T1000 (cell line): Measurements from ENCODE around the gene MYO16.

Experiments
- DNase-seq: peaks from one replicate; lab custom pipeline; 2025; ENCODE audit warnings: mixed read lengths; lab: John Stamatoyannopoulos, UW

MYO16 gene

DNA sequence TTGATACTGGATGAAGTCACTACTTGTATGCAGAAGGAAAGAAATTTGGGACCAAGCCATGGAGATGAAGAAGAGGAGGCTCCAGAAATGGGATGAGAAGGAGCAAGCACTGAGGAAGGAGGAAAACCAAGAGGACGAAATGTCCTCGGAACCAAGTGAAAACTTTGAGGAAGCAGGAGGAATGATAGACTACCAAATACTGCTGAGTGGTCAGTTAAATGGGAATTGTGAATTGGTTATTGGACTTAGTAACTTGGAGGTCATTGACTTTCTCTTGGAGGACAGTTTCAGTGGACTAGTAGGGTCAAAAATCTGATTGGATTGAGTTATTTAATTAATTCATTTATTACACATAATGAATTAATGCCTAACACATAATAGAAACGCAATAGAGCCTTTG is 167.9 kb downstream of the MYO16 start:
- DNase-seq, result no peak

GRCh38 chr13:108807841-108808240 is 178.4 kb downstream of the MYO16 start:
- no peak for DNase-seq

- no peak for DNase-seq
These were observed 182.8 kb downstream of the MYO16 start for GRCh38 chr13:108812165-108812564.

DNA sequence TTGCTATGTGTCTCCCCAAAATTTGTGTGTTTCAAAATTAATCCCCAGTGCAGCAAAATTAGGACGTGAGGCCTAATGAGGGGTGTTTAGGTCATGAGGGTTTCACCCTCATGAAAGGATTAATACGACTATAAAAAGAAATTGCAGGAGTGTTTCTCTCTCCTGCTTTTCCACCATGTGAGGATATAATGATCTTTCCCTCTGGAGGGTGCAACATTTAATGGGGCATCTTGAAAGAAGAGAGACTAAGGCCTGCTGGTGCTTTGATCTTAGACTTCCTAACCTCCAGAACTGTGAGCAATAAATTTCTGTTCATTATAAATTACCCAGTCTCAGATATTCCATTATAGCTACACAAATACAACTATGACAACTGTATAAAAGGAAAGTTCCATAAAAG is 183.2 kb downstream of the MYO16 start:
- no peak for DNase-seq

GRCh38 chr13:108813587-108814170 is 184.3 kb downstream of the MYO16 start:
- no peak for DNase-seq

DNA sequence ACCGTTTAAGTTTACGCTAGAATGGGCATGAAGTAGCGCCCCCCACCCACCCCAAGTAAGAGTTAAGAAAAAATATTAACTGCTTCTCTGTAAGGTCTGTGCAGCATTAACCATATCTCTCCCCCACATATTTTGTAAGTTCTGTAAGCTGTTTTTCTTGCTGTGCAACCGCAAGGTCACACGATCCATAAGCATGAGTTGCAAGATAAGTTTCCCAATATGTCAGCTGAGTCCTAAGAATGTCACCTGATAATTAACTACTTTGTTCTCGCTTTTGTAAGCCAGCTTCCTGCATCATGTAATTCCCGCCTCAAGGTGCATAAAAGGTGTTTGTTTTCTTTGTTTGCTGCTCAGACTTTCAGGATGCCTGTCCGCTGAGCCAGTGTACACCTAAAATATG is 187.0 kb downstream of the MYO16 start:
- DNase-seq, result no peak

DNA sequence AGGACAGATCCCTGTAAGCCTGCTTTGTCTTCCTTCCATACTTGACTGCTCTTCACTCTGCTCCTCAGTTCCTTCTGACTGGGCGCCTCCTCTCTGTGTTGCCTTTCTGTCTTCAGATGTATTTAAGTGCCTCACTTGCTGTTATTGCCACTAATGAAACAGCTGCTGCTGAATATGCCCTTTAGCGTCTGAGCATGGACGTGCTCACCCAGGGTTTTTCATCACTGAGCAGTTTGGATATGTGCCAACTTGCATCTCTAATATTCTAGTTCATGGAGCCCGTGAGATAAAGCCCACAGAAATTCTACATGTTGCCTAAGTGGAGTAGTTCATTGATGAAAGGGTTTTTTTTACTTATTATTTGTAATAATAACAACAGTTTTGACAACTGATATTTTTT is 198.2 kb downstream of the MYO16 start:
- no peak for DNase-seq

- no peak for DNase-seq
These were observed 198.8 kb downstream of the MYO16 start for GRCh38 chr13:108828086-108828815.

GRCh38 chr13:108830916-108831315 is 201.5 kb downstream of the MYO16 start:
- no peak for DNase-seq

DNA sequence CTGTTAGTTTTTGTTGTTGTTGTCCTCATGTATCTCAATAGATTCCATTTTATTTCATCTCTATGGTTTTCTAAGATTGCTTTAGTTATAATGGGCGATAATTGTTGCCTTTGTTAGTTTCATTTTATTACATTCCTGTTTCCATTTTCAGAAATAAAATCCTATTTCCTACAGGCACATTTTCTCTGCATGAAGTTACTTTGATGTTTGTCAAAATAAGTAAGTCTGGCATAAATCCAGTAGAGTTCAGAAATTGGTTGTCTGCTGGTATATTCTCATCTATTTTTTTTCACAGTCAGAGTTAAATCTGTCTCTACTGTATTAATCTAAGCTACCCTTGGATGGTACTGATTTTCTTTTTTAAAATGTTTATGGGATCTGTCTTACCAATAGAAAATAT is 204.1 kb downstream of the MYO16 start:
- no peak for DNase-seq

DNA sequence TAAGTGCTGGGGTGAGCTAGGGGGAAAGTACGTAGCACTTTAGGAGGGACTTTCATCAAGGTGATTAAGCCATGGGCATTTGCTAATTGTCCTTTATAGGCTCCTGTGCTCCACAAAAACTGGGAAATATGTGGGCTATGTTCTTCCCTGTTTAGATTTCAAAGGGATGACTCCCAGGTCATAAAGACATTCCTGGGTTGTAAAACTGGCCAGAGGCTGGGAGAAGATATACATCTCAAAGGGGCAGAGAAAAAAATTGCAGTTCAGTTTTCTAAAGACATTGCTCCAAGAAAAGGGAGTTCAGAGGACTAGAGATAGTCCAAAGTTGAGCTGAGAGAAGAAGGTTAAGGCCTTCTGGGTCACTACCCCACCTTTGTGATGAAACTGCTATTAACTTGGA is 204.8 kb downstream of the MYO16 start:
- no peak for DNase-seq

DNA sequence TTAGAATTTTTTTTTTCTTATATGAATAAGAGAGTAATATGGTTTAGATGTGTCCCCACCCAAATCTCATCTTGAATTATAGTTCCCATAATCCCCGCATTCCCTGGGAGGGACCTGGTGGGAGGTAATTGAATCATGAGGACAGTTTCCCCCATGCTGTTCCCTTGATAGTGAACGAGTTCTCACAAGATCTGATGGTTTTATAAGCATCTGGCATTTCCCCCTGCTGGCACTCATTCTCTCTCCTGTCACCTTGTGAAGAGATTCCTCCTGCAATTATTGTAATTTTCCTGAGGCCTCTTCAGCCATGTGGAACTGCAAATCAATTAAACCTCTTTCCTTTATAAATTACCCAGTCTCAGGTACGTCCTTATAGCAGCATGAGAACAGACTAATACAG is 205.7 kb downstream of the MYO16 start:
- no peak for DNase-seq

DNA sequence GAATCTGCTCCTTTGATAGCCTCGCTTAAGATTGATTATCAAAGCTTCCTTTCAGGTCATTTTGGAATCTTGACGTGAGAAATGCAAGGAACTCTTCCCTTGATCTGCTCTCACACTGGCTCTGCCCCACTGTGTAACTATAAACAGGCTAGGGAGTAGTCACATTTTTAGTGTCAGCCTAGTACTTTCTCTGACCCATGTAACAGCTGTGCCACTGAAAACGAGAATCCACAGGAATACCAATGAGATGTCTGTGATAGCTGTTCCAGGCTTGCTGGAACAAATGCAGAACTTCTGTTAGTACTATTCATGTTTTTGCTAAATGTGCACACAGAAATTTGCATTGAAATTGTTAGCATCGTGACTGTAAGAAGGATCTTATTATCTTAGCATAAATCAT is 221.3 kb downstream of the MYO16 start:
- no peak for DNase-seq

- DNase-seq, result no peak
These were observed 222.2 kb downstream of the MYO16 start for GRCh38 chr13:108851660-108852059.

DNA sequence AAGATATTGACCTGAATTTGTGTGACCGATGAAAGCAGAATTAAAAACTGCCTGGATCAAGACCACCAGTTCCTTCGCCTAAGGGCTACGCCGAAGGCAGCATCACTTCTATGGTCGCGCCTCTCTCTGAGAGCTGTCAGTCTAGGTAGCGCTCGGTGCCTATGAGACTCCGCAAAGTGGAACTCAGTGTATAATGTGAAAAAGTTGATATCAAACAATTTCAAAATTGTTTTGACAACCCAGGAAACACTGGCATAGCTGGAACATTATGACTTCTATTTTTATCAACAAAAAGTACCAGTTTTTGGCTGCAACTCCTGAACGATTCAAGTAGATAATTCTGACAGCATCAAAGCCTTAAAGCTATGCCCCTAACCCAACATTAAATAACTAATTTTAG is 223.6 kb downstream of the MYO16 start:
- no peak for DNase-seq

- DNase-seq, result no peak
These were observed 226.5 kb downstream of the MYO16 start for GRCh38 chr13:108855737-108856387.

GRCh38 chr13:108858676-108859075 is 229.3 kb downstream of the MYO16 start:
- no peak for DNase-seq

- peak; percentile 0 for DNase-seq
These were observed 230.0 kb downstream of the MYO16 start for GRCh38 chr13:108859197-108860012.

GRCh38 chr13:108860418-108860817 is 231.0 kb downstream of the MYO16 start:
- no peak for DNase-seq

DNA sequence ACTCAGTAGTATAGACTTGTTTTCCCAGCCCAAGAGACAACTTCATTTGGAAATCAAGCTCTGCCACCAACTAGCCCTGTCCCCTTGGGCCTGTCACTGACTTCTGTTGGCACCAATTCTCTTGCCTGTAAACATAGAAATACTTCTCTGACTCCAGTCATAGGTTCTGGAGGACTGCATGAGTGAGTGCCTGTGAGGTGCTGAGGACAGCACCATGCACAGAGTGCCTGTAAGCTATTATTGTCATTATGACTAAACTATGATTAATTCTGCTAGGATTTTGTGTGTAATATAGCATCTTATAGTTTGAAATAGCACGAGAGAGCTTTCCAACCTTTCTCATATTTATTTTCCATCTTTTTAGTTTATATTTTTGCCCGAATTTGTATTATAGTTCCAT is 247.9 kb downstream of the MYO16 start:
- DNase-seq, result no peak

- no peak for DNase-seq
These were observed 249.3 kb downstream of the MYO16 start for GRCh38 chr13:108878732-108879131.

DNA sequence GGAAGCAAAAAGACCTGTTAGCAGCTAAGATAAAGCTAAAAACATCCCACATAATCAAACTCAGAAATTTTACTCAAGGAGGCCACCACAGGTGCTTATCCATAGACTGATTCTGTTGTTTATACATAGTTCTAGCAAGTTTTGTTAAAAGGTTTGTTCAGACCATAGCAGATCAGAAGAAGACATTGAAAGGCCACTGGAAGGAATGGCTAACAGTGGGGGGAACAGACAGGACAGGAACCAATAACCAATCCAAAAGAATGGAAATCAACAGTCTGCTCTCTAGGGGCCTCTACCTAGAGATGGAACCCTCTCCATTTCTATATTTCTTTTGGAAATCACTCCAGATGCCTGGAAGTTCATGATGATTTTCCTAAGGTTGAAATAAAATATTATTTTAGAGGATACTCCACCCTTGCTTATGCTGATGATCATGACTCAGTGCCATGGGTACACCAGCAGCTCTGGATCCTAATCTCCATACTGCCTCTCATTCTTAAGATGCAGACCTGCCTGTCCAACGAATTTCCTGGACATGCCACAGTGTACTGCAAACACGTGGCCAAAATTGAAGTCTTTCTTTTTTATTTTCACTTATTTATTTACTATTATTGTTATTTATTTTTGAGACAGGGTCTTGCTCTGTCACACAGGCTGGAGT is 260.0 kb downstream of the MYO16 start:
- no peak for DNase-seq
